ENCODE results near the gene GLB1L3.

- TF ChIP-seq CTCF (IDR thresholded peaks at IDR 0.05 in 2 of 3, conservative IDR thresholded peaks at IDR 0.05 in 1 of 3; ENCODE audit: borderline replicate concordance in 1 of 3, insufficient read depth in 1 of 3, low read depth in 2 of 3, low read length in 2 of 3) = no peak
- TF ChIP-seq POLR2A (IDR thresholded peaks at IDR 0.05; ENCODE audit: borderline replicate concordance, extremely low read depth, insufficient read depth, insufficient read length) = no peak
- TF ChIP-seq REST (IDR thresholded peaks at IDR 0.05; ENCODE audit: low read depth) = no peak
- TF ChIP-seq ZBTB33 (IDR thresholded peaks at IDR 0.05; ENCODE audit: extremely low read depth, insufficient replicate concordance, low read length) = no peak
- no peak for TF ChIP-seq EGR1 (IDR thresholded peaks at IDR 0.05; ENCODE audit: low read depth)
- no peak for TF ChIP-seq SP1 (IDR thresholded peaks at IDR 0.05; ENCODE audit: low read depth)
- TF ChIP-seq EZH2 (IDR thresholded peaks at IDR 0.05) = no peak
- TF ChIP-seq EZH2phosphoT487 (IDR thresholded peaks at IDR 0.05; ENCODE audit: borderline replicate concordance) = no peak
- no peak for TF ChIP-seq JUND (IDR thresholded peaks at IDR 0.05)
- no peak for TF ChIP-seq ZFX (IDR thresholded peaks at IDR 0.05)
Measured at GRCh38 chr11:134235399-134235798, 40.8 kb upstream of the GLB1L3 start.
